Measurements from ENCODE around the gene DAB1. TPM values are rescaled to one million over a fixed set of nuclear protein-coding genes. Genes with fewer than 3 reads are reported as not detected.

DAB1 gene
- total RNA-seq, 1 experiment from 2014 or later: not detected

DNA sequence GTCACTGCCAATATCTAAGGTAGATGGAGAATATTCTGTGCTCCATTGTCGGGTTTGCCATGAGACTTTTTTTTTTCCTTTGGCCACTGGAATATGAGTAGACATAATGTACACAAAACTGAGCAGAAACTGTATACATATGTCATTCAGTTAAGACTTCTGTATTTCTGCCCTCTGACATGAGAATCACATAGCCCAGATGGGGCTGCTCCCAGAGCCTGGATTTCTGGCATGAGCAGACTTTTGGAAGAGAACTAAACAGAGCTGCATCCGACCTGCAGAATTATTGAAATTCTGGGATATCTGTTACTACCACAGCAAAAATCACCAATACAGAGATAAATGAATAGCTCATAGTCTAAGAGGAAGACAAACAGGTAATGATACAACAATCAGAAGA is 62.3 kb downstream of the DAB1 start:
- intact Hi-C loops (cut with micrococcal nuclease): no loop called here
- TF ChIP-seq RAD21 (IDR thresholded peaks at IDR 0.05; ENCODE audit: low read depth) (no peak), POLR2A (IDR thresholded peaks at IDR 0.05; ENCODE audit: borderline replicate concordance, extremely low read depth, insufficient read depth, insufficient read length) (no peak), EZH2 (IDR thresholded peaks at IDR 0.05) (no peak), EZH2phosphoT487 (IDR thresholded peaks at IDR 0.05; ENCODE audit: borderline replicate concordance) (no peak), SP1 (IDR thresholded peaks at IDR 0.05; ENCODE audit: low read depth) (no peak), JUND (IDR thresholded peaks at IDR 0.05) (no peak)
- TF ChIP-seq, protein P1, sequence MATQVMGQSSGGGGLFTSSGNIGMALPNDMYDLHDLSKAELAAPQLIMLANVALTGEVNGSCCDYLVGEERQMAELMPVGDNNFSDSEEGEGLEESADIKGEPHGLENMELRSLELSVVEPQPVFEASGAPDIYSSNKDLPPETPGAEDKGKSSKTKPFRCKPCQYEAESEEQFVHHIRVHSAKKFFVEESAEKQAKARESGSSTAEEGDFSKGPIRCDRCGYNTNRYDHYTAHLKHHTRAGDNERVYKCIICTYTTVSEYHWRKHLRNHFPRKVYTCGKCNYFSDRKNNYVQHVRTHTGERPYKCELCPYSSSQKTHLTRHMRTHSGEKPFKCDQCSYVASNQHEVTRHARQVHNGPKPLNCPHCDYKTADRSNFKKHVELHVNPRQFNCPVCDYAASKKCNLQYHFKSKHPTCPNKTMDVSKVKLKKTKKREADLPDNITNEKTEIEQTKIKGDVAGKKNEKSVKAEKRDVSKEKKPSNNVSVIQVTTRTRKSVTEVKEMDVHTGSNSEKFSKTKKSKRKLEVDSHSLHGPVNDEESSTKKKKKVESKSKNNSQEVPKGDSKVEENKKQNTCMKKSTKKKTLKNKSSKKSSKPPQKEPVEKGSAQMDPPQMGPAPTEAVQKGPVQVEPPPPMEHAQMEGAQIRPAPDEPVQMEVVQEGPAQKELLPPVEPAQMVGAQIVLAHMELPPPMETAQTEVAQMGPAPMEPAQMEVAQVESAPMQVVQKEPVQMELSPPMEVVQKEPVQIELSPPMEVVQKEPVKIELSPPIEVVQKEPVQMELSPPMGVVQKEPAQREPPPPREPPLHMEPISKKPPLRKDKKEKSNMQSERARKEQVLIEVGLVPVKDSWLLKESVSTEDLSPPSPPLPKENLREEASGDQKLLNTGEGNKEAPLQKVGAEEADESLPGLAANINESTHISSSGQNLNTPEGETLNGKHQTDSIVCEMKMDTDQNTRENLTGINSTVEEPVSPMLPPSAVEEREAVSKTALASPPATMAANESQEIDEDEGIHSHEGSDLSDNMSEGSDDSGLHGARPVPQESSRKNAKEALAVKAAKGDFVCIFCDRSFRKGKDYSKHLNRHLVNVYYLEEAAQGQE (IDR thresholded peaks at IDR 0.05; ENCODE audit: low read depth): no peak
- TF ChIP-seq, protein P2, sequence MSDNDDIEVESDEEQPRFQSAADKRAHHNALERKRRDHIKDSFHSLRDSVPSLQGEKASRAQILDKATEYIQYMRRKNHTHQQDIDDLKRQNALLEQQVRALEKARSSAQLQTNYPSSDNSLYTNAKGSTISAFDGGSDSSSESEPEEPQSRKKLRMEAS (IDR thresholded peaks at IDR 0.05): no peak
- ChIA-PET RAD21 (ENCODE audit: low non-redundant PET in 1 of 2, low total read pairs in 2 of 2, uncharacterized antibody in 2 of 2, unreplicated experiment in 2 of 2) (no interaction called here), CTCF (no interaction called here), POLR2A (no interaction called here)
- Histone ChIP-seq H3K9ac (ENCODE audit: low read length) (no peak overlapping the region), H3K27ac (ENCODE audit: low read depth, low read length) (no peak overlapping the region), H3K79me2 (ENCODE audit: insufficient read depth, low read length) (no peaks in the 10 kb centered on the region), H2AFZ (ENCODE audit: low read depth, low read length, poor library complexity, severe bottlenecking) (no peak overlapping the region), H3K4me2 (ENCODE audit: low read length) (no peak overlapping the region), H3K9me3 (ENCODE audit: control insufficient read depth in 1 of 2, insufficient read depth in 1 of 2, low read depth in 1 of 2, low read length in 2 of 2) (no peaks in the 10 kb centered on the region), H3K4me3 (replicated peaks in 1 of 2; ENCODE audit: low read depth in 1 of 2, low read length in 2 of 2) (no peak overlapping the region), H3K4me1 (ENCODE audit: control insufficient read depth in 1 of 2, insufficient read depth in 2 of 2, low read length in 2 of 2) (no peaks in the 10 kb centered on the region), H4K20me1 (ENCODE audit: insufficient read depth) (no peaks in the 10 kb centered on the region), H3K9me2 (ENCODE audit: insufficient read depth) (no peaks in the 10 kb centered on the region), H3K36me3 (ENCODE audit: control insufficient read depth in 1 of 2, insufficient read depth in 2 of 2, low read length in 2 of 2) (no peaks in the 10 kb centered on the region), H3K27me3 (ENCODE audit: insufficient read depth, low read length) (no peaks in the 10 kb centered on the region)
- ATAC-seq (no peak), DNase-seq (ENCODE audit: low read depth, low spot score) (no peak)
- BruUV-seq (replicated peaks): no TSS peak

Measured in HCT116 (cell line).